Fibroblast of villous mesenchyme (primary cell): Measurements from ENCODE around the gene FMNL3. TPM values are rescaled to one million over a fixed set of nuclear protein-coding genes. Genes with fewer than 3 reads are reported as not detected.

Source experiments
- DNase-seq: peaks from one replicate; pipeline ENCODE4 v3.0.0-alpha.2; 2010; ENCODE audit warnings: low read depth
- H3K4me3 ChIP-seq: 2 replicates; pipeline ENCODE4 v1.5.1; 2011; ENCODE audit warnings: low read depth, mild to moderate bottlenecking, low read length
- CTCF ChIP-seq: IDR thresholded peaks from 2 replicates; pipeline ENCODE4 v1.5.1; 2012; ENCODE audit warnings: low read depth, mild to moderate bottlenecking, low read length; ENCODE audit not compliant: insufficient read depth
- total RNA-seq: library from RNA; depleted of rRNA; stranded (reverse); fragments of >200 nt; gene quantifications from 2 replicates; pipeline ENCODE4 v1.2.3, GENCODE V29; 2012

FMNL3 gene
- total RNA-seq, 1 donor: 22.5 TPM

- TF ChIP-seq CTCF: no peak
- H3K4me3 ChIP-seq: no peak overlapping the region
- no peak for DNase-seq
Measured at GRCh38 chr12:49658276-49658675, 48.9 kb downstream of the FMNL3 start.

GRCh38 chr12:49655595-49656236 lies 51.5 kb downstream of the FMNL3 start:
- no peak for TF ChIP-seq CTCF
- no peak overlapping the region for H3K4me3 ChIP-seq
- no peak for DNase-seq

GRCh38 chr12:49654715-49655114 lies 52.5 kb downstream of the FMNL3 start:
- TF ChIP-seq CTCF: no peak
- no peak for DNase-seq
- no peak overlapping the region for H3K4me3 ChIP-seq

- no peak for TF ChIP-seq CTCF
- no peak overlapping the region for H3K4me3 ChIP-seq
- no peak for DNase-seq
Measured at GRCh38 chr12:49652921-49653520, 54.2 kb downstream of the FMNL3 start.

GRCh38 chr12:49651855-49652254 lies 55.4 kb downstream of the FMNL3 start:
- TF ChIP-seq CTCF: no peak
- DNase-seq: no peak
- H3K4me3 ChIP-seq: no peak overlapping the region

- no peak for TF ChIP-seq CTCF
- no peak for DNase-seq
- no peak overlapping the region for H3K4me3 ChIP-seq
Measured at GRCh38 chr12:49649892-49650291, 57.3 kb downstream of the FMNL3 start.

GRCh38 chr12:49649445-49649844 lies 57.8 kb downstream of the FMNL3 start:
- H3K4me3 ChIP-seq: no peak overlapping the region
- no peak for DNase-seq
- TF ChIP-seq CTCF: no peak
